Daoy (cell line): ENCODE measurements around the gene MRPL48. TPM values are rescaled to one million over a fixed set of nuclear protein-coding genes. Genes with fewer than 3 reads are reported as not detected.
"Not testable (repeated sequence)": the region's sequence is repeated elsewhere in the genome, so short reads cannot be mapped to it uniquely, and the experiment has no call there.

ENCODE experiments used
- DNase-seq: peaks from one replicate; pipeline ENCODE4 v3.0.0-alpha.2; 2015; ENCODE audit warnings: low read depth
- total RNA-seq: library from RNA; depleted of rRNA; stranded (reverse); fragments of >200 nt; shearing (Covaris generic); gene quantifications from 2 replicates; pipeline ENCODE4 v1.2.3, GENCODE V29; 2014

MRPL48 gene
- total RNA-seq, 1 experiment from 2014 or later: 31.0 TPM

- DNase-seq: no peak
Observed at GRCh38 chr11:73838443-73839122, 50.9 kb downstream of the MRPL48 start.

- no peak for DNase-seq
Observed at GRCh38 chr11:73839123-73839457, 51.4 kb downstream of the MRPL48 start.

GRCh38 chr11:73851046-73851764 lies 63.5 kb downstream of the MRPL48 start:
- DNase-seq: no peak

- no peak for DNase-seq
Observed at GRCh38 chr11:73852049-73852448, 64.4 kb downstream of the MRPL48 start.

GRCh38 chr11:73854680-73855079 lies 67.0 kb downstream of the MRPL48 start:
- DNase-seq: no peak

- DNase-seq: no peak
Observed at GRCh38 chr11:73856031-73856567, 68.4 kb downstream of the MRPL48 start.

GRCh38 chr11:73859671-73860070 lies 72.0 kb downstream of the MRPL48 start:
- no peak for DNase-seq

- DNase-seq: no peak
Observed at GRCh38 chr11:73860202-73860601, 72.5 kb downstream of the MRPL48 start.

GRCh38 chr11:73862986-73863385 lies 75.3 kb downstream of the MRPL48 start:
- DNase-seq: no peak

- DNase-seq: peak; percentile 4
Observed at GRCh38 chr11:73866095-73866579, 78.5 kb downstream of the MRPL48 start.

- peak; percentile 66 for DNase-seq
Observed at GRCh38 chr11:73866586-73866996, 78.9 kb downstream of the MRPL48 start.

GRCh38 chr11:73869332-73869949 lies 81.8 kb downstream of the MRPL48 start:
- peak; percentile 4 for DNase-seq

- no peak for DNase-seq
Observed at GRCh38 chr11:73870261-73870660, 82.6 kb downstream of the MRPL48 start.

- DNase-seq: no peak
Observed at GRCh38 chr11:73872749-73873357, 85.2 kb downstream of the MRPL48 start.

GRCh38 chr11:73875380-73875779 lies 87.7 kb downstream of the MRPL48 start:
- DNase-seq: no peak

GRCh38 chr11:73875840-73876239 lies 88.2 kb downstream of the MRPL48 start:
- DNase-seq: peak; percentile 13

- peak; percentile 98 for DNase-seq
Observed at GRCh38 chr11:73876424-73877310, 89.0 kb downstream of the MRPL48 start, which contains the start of the genes COA4 and PAAF1. TSS of gene COA4 (minus strand) at chr11:73876846. CDS start at chr11:73873378, 3,468 bp downstream. TSS of gene PAAF1 (plus strand) at chr11:73876999. CDS start at chr11:73877022, 23 bp downstream.

GRCh38 chr11:73878771-73879170 lies 91.1 kb downstream of the MRPL48 start:
- DNase-seq: no peak

- DNase-seq: not testable (repeated sequence)
Observed at GRCh38 chr11:73880449-73880848, 92.8 kb downstream of the MRPL48 start.

- DNase-seq: no peak
Observed at GRCh38 chr11:73883856-73884255, 96.2 kb downstream of the MRPL48 start.

- no peak for DNase-seq
Observed at GRCh38 chr11:73888244-73888643, 100.6 kb downstream of the MRPL48 start.
